Measurements from ENCODE around the gene LHX5.

LHX5 gene

DNA sequence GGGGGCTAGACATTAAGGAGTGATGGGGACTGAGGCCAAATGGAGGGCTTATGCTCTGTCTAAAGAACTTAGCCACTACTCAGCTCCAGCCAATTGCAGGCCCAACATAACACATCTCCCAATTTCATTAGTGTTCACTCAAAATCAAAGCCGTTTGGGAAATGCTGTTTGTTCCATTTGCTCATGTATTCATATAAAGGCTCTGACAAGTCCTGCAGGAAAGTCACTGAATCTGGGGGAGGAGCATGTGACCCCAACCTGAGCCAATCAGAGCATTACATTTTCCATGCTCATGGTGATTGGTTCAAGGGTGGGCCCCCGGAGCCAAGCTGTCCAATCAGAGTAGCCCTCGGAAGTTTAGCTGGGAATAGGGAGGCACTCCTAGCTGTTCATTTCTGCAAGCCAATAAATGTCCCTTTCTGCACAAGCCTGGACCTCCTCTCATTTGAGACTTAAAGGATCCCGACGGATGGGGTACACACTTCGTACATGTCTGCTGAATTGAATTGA is 28.6 kb downstream of the LHX5 start:
- in situ Hi-C loops (cut with HindIII; ENCODE audit: low sequenced_read_pairs), result no loop called here

DNA sequence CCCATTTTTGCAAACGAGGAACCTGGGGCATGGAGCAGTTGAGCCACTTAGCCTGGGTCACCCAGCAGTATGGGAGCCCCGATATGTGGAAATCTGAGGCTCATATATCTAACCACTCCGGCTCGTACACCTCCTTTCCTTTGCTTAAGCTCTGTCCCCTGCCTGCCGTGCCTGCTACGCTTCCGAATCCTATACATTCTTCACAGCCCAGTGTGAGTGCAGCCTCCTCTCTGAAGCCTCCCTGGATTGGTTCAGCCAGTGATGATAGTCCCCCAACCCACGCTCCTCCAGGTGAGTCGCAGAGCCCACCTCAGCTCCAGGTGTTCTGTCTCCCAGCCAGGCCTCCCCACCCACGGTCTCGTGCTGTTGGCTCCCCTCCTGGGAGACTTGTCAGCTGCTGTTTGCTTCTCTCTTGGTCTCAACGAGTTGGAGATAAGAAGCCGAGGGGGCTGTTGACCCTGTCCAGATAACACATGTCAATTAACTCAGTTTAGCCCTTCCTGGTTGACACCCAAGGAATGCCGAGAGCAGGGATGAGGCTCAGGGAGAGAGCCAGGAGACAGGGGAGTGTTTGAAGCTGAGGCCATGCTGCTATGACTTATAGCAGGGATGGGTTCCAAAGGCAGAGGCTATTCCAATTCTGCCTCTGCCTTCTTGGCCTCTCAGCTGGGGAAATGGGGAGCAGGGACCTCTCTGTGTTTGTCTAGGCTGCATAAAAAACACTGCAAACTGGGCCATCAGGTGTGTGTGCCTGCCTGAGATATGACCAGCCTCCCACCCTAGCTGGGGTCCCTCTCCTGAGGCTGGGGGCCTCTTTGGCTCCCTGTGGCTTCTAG is 30.5 kb downstream of the LHX5 start:
- in situ Hi-C loops (cut with HindIII; ENCODE audit: low sequenced_read_pairs), result no loop called here

GRCh38 chr12:113440336-113440735 is 31.3 kb downstream of the LHX5 start:
- in situ Hi-C loops (cut with HindIII; ENCODE audit: low sequenced_read_pairs), result no loop called here

DNA sequence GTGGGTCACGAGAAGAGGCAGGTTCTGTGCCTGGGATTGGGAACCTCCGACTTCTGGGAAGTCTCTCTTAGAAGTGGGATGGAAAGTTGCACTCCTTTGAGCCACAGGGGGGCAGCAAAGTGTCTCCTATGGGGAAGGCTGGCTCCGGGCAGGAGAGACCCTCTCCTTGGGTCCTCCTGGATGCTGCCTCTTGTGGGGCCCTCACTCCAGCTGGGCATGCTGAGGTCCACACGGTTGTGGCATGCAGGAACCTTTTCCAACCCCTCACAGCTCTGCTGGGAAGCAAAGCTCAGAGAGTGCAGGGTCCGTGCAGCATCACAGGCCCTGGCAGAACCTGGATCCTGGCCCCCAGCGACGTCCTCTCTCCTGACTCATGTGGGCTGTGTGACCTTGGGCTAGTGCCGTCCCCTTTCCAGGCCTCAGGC is 32.1 kb downstream of the LHX5 start:
- in situ Hi-C loops (cut with HindIII; ENCODE audit: low sequenced_read_pairs), result no loop called here

DNA sequence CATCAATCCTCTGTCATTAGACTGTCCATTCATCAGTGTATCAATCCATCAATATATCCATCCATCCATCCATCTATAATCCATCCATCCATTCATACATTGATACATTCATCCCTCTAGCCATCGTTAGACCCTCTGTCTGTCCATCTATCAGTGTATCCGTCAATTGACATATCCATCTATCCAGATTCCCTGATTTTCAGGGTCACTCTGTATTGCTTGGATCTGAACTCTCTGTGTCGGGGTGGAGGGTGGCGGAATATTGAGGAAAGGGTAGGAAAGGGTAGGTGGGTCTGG is 32.4 kb downstream of the LHX5 start:
- in situ Hi-C loops (cut with HindIII; ENCODE audit: low sequenced_read_pairs), result no loop called here

DNA sequence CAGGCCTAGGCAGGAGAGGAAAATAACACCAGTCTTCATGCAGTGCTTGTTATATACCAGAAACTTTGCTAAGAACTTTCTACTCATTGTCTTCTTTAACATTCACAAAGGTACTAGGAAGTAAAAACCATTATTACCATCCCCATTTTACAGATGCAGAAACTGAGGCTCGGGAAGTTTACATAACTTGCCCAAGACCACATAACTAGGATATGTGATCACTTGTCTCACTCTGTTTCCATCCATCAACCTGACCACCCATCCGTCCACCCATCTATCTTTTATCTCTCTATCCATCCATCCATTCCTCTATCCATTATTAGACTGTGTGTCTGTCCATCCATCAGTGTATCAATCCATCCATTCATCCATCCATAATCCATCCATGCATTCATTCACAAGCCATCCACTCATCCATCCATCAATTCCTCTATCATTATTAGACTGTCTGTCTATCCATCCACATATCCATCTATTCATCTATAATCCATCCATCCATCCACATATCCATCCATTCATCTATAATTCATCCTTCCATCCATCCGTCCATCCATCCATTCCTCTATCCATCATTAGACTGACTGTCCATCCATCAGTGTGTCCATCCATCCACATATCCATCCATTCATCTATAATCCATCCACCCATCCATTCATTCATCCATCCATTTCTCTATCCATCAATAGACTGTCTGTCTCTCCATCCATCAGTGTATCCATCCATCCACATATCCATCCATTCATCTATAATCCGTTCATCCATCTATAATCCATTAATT is 33.0 kb downstream of the LHX5 start:
- in situ Hi-C loops (cut with HindIII; ENCODE audit: low sequenced_read_pairs), result no loop called here

GRCh38 chr12:113437729-113438100 is 34.0 kb downstream of the LHX5 start:
- in situ Hi-C loops (cut with HindIII; ENCODE audit: low sequenced_read_pairs), result no loop called here

- in situ Hi-C loops (cut with HindIII; ENCODE audit: low sequenced_read_pairs), result no loop called here
These were observed 34.5 kb downstream of the LHX5 start for GRCh38 chr12:113436993-113437728.

DNA sequence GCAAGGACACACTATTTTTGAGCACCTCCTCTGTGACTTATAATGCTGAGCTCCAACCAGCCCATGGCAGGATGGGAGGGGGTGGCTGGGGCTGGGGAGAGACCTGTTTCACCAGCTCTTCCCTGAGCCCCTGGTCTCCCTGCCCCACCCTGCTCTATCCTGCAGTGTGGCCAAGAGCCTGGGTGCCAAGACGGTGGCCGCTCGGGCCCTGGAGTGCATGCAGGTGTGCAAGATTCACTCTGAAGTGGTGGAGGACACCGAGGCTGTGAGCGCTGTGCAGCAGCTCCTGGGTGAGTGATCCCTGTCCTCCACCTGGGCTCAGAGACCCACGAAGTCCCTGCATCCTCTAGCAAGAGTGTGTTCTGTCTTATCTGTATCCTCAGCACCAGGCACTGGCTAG is 35.1 kb downstream of the LHX5 start:
- in situ Hi-C loops (cut with HindIII; ENCODE audit: low sequenced_read_pairs), result no loop called here

DNA sequence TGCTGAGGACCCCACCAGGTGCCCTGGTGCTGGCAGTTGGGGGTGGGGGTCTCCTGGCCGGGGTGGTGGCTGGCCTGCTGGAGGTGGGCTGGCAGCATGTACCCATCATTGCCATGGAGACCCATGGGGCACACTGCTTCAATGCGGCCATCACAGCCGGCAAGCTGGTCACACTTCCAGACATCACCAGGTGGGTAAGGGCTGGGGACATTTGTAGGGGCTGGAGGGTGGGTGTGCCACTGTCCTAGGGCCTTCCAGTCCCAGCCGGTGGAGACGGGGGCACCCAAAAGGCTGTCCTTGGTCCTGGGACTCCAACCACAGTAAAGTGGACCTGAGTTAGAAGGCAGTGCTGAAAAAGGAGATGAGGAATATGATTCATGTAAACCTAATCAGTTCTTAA is 36.3 kb downstream of the LHX5 start:
- in situ Hi-C loops (cut with HindIII; ENCODE audit: low sequenced_read_pairs), result no loop called here

DNA sequence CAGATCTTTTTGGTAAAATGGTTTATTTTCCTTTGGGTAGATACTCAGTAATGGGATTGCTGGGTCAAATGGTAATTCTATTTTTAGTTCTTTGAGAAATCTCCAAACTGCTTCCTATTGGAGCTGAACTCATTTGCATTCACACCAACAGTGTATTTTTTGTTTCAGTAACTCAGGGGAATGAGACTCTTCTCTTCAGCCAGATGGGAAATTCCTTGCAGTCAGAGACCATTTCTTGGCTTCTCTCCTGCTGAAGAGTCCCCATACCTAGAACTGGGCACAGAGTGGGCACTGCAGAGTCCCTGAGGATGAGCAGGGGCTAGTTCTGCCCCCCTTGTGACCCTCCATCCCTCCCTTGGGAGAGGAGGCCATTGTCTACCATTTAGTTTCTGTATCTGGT is 38.7 kb downstream of the LHX5 start:
- in situ Hi-C loops (cut with HindIII; ENCODE audit: low sequenced_read_pairs), result no loop called here

DNA sequence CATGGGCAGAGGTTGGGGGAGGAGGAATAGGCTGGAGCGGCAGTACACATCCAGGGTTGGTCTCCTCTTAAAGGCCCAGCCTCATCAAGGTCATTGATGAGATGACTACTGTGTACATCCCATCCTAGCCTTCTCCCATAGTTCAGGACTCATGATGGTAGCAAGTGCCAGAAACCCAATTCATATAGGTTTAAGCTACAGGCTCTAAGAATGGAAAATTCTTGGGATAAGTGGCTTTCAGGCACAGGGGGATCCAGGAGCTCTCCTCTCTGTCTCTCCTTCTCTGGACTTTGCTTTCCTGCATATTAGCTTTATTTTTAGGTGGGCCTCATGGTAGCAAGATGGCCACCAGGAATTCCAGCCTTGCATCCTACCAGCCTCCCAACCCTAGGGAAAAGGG is 43.2 kb downstream of the LHX5 start:
- in situ Hi-C loops (cut with HindIII; ENCODE audit: low sequenced_read_pairs), result no loop called here

- in situ Hi-C loops (cut with HindIII; ENCODE audit: low sequenced_read_pairs), result no loop called here
These were observed 43.8 kb downstream of the LHX5 start for GRCh38 chr12:113427882-113428281.

DNA sequence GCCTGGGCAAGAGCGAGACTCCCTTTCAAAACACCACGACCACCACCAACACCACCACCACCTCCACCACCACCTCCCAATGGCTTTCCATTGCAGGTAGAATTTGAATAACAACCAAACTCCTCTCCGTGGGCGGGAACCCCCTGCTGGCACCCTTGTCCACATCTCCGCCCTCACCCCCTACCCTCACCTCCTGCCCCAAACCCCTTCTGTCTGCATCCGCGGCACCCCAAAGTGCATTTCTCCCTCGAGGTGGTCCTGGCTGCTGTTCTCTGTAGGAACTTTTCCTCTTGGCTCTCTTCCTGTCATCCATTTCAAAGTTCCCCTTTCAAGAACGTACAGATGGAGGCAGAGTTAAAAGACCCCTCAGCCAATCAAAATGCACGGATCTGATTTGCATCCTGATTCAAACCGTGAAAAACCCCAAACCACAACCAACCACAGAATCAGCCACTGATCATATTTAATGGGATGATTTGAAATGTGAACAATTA is 45.7 kb downstream of the LHX5 start:
- in situ Hi-C loops (cut with HindIII; ENCODE audit: low sequenced_read_pairs), result no loop called here

GRCh38 chr12:113424915-113425823 is 46.5 kb downstream of the LHX5 start:
- in situ Hi-C loops (cut with HindIII; ENCODE audit: low sequenced_read_pairs), result no loop called here

DNA sequence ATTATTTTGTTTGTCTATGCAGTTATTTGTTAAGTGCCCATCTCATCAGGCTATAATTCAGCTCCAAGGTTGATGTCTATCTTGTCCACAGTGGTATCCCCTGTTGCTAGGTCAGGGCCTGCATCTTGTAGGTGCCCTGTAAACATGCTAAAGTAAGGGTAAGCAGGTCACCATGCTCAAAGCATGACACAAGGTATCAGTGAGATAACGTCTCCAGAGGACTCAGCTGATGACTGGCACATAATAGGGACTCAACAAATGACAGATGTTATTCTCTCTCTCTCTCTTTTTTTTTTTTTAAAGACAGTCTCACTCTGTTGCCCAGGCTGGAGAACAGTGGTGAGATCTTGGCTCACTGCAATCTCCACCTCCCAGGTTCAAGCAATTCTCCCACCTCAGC is 47.2 kb downstream of the LHX5 start:
- in situ Hi-C loops (cut with HindIII; ENCODE audit: low sequenced_read_pairs), result no loop called here

DNA sequence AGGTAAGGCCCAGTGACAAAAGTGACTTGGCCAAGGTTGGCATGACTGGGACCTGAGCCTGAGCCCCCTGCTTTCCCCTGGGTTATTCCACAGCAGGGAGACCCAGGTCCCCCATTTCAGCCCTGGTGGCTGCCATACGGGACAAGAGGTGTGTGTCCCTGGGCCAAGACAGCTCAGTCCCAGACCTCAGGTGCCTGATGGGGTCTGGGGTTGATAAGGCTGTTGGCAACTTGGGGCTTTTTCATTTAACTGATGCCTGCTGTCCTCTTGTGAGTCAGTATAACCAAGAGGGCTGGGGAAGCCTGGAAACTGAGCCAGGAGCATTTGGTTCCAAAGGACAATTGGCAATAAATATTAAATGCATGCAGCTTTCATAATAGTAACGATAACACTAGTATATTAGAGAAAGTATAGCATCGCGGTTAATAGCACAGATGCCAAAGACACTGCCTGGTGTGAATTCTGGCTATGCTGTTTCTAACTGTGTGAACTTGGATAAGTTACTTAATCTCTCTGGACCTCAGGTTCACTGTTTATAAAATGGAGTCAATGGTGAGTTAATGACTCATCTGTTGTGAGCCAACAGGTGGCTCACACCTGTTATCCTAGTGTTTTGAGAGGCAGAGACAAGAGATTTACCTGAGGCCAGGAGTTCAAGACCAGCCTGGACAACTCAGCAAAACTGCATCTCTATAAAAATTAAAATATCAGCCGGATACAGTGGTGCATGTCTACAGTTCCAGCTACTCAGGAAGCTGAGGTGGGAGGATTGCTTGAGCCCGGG is 48.6 kb downstream of the LHX5 start:
- in situ Hi-C loops (cut with HindIII; ENCODE audit: low sequenced_read_pairs), result no loop called here

DNA sequence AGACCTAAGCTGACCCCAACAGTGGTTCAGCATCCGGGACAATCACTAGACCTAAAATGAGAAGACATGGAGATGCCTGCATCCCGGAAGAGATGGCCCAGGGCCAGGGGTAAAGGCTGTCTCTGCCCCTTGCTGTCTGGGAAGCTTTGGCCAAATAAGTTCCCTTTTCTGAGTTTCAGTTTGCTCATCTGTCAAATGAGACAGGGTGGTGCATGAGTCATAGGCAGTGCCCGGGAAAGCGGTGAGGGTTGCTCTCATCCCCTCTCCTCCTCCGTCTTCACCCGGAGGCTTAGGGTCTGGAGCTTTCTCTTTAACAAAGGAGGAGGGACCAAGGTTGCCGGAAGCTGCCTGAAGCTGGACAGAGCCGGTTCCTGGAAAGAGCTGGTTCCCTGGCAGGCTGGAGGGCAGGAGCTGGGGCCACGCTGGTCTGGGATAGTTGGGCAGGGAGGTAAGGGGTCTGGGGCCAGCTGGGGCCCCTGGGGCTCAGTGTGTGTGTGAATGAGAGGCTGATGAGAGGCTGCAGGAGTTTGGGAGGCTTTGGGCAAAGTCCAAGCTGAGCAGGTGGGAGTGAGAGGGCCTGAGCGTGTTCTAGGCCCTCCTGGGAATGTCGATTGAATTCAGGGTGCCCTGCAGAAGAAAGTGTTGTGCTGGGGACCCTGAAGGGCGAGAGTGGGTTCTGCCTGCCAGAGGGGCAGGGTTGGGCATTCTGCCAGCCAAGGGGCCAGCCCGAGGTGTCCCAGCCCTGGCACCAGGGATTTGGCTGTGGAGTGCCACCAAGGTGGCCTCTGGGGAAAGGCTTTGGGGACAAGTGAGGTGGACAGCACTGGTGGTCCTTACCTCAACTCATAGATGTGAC is 49.4 kb downstream of the LHX5 start, which contains the start of gene SDSL:
Gene SDSL (plus strand): TSS at position 351 of the 856 bp plus-strand sequence. CDS start 5,603 bp downstream, outside the sequence.
- in situ Hi-C loops (cut with HindIII; ENCODE audit: low sequenced_read_pairs), result no loop called here
